GM18526 (cell line): ENCODE measurements around the gene HMCN1.

Experiments
- POLR2A ChIP-seq: IDR thresholded peaks from 3 replicates; pipeline ENCODE4 v1.6.1; 2011; ENCODE audit not compliant: insufficient read length; ENCODE audit errors: extremely low read depth

The HMCN1 gene

DNA sequence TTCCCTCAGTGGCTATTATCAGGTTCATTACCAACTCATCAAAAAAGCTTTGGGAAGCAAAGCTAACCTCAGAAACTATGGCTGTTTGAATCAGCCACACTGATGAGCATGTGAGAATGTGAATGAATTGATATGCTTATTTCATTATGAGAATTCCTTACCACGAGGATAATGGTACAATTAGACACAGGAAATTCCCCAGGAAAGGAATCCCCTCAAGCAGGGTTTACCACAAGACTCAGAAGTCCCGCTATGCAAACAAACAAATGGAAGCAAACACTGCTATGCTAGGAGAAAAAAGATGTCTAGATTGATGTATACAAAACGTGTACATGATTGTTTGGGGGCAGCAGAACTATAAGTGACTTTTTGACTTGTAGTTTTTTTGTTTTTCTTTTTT is 205.0 kb downstream of the HMCN1 start:
- no peak for TF ChIP-seq POLR2A

DNA sequence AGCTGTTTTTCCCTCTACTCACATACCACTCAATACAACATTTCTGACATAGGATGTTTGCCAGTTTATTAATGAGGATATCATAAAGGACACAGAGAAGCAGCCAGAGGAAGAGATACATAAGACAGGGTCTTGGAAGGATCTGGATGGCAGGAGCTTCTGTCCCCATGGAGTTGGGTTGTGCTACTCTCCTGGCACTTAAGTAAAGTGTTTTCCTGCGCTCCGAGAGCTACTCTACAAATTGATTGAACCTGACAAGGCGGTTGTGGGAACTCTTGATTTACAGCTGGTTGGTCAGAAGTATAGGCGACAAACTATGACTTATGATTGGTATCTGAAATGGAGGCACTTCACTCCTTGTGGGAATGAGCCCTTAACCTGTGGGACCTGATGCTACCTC is 208.8 kb downstream of the HMCN1 start:
- TF ChIP-seq POLR2A = no peak

DNA sequence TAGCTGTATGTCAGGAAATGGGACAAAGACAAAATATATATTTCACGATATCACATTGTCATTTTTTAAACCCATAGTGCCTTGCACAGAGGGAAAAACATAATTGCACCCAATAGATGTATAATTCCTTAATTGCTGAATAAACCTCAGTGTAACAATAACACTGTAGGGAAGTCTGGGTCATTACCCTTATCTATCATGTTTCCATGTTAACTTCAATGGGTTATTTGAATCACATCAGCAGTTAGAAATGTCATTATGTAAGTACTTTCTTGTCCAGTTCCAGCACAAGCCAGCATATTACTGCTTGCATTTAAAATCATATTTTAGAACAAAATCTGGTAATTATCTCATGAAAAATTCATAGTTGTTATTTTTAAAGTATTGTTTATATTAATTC is 222.7 kb downstream of the HMCN1 start:
- no peak for TF ChIP-seq POLR2A

DNA sequence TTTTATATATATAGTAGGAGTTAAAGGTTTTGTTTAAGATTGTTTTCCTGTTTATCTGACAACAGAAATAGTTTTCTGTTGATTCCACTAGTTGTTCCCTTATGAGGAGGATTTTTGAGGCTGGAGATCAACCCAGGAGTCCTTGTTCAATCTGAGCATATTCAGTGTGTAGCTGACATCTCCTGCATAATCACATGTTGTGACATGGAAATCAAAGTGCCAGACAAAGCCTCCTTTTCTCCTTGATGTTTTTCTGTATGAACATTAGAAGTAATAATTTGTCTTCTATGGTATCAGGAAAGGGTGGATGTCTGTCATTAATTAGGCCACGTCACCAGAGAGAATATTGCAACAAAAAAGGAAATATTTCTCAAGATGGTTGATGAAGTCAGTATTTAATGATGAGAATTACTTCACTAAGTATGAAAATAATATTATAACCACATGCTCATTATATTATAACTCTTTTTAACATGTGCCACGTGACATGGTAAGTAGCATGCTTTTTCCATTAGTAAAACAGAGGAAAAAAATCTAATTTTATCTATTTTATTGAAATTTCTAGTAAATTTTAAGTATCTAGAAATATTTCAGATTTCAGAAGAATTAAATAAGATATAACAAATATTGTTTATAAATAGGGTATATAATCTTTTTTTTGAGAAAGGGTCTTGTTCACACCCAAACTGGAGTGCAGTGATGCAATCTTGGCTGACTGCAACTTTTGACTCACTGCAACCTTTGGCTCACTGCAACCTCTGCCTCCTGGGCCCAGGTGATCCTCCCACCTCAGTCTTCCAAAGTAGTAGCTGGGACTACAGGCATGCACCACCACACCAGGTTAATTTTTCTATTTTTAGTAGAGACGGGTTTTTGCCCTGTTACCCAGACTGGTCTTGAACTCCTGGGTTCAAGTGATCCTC is 223.5 kb downstream of the HMCN1 start:
- TF ChIP-seq POLR2A = no peak

DNA sequence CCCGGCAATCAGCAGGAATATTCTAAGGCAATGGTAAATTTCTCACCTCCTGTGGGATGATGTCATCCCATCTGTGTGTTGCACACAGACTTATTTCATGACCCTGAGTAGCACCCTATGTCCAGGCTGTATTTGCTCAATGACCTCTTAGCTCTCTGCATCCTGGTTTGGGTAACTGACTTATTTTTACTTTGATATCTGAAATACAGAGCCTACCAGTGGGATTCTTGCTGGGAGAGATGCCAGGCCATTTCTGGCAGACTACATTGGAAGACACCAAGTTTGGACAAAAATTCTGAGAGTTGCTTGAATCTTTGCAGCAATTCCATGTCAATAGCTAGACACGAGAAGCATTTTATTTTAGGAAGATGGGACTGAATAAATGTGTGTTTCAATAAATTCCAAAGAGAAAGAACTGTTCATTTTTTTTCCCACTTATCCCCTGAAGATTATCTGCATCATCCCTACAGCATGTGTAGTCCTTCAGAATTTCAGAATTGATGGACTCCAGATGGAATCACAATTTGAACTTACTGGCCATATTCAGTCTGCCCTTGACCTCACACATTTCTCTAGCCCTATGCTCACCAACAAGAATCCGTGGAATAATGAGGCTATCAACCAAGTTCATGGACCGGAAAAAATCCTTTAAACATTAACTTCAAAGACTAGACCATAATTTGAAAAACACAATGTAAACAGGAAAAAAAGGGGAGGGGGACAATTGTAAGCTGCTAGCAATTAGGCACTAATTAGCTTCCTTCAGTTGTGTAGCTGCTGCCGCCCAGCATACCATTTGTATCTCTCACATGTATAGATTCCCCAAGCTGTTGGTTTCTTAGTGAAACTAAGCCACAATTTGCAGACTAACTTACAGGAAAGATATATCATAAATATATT is 226.5 kb downstream of the HMCN1 start:
- no peak for TF ChIP-seq POLR2A

GRCh38 chr1:185961664-185962063 is 227.5 kb downstream of the HMCN1 start:
- no peak for TF ChIP-seq POLR2A

- no peak for TF ChIP-seq POLR2A
Observed at GRCh38 chr1:185964946-185965345, 230.8 kb downstream of the HMCN1 start.

DNA sequence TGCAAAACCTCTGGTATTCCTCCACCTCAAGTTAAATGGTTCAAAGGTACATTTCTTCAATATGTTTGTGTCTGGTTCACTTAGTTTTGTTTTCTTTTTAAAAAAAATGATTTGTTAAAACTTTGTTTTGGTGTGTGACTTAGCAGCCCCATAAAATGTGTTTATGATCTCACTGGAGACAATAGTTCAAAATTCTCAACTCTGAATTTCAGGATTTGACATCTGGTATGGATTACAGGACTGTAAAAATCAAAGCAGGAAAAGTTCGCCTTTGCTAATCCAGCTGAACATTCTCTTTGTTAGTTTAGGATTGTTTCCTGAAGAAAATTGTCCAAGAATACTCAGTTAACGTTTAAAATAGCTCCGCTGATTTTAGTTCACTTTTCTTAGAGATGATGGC is 231.7 kb downstream of the HMCN1 start:
- no peak for TF ChIP-seq POLR2A

- TF ChIP-seq POLR2A = no peak
Observed at GRCh38 chr1:185966471-185966870, 232.3 kb downstream of the HMCN1 start.

DNA sequence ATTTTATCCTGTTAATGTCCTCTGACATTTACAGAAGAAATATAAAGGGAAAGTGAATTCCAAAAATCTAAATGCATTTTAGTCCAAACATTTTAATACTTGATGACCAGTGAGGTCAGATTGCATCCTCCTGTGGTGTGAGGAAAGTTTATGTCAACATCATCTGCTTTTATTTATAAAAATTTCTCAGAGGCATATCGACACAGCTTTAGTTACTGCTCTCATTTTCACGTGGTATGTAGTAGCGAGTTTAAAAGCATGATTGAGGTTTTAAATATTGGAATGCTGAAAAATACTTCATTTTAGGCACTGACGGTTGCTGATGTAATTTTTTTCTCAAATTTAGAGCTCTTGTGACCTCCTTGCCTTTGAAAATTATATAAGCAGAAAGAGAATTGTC is 234.8 kb downstream of the HMCN1 start:
- TF ChIP-seq POLR2A = no peak

GRCh38 chr1:185969524-185969991 is 235.4 kb downstream of the HMCN1 start:
- no peak for TF ChIP-seq POLR2A

DNA sequence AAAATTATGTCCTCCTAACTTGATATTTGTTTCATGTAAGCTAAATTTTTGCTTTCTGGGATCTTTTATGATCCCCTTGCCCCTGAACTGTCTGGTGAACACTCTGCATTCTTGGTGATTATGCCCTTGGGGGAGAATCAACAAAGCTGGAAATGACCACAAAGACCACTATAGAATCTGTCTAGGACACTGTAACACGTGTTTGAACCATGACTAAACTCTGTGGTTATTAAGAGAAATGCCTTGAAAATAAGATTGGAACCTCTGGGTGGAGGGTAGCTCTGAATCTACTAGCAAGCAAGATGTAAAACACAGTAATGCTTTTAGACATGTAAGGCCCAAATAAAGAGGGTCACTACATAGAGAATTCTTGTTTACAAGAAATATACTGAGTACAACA is 237.5 kb downstream of the HMCN1 start:
- TF ChIP-seq POLR2A = no peak

GRCh38 chr1:185972096-185972850 is 238.1 kb downstream of the HMCN1 start:
- no peak for TF ChIP-seq POLR2A

DNA sequence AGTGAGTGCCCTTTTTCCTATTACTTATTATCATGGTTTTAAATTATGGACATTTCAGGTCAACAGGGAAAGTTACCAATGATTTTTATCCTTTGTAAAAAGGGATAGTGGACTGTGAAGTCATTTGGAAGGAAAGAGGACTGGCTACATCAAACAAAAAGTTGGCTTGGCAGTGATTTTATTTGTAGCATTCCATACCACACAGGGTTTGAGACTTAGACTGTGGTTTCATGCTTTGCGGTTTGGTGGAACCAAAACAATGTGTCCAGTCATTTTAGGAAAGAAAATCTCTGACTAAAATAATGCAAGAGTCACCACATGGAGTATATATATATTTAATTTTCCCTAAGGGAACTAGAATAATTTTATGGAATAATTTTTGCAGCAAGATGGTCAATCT is 239.5 kb downstream of the HMCN1 start:
- TF ChIP-seq POLR2A = no peak
